HepG2 (cell line): ENCODE measurements around the gene PTPRM. TPM values are rescaled to one million over a fixed set of nuclear protein-coding genes. Genes with fewer than 3 reads are reported as not detected.
A peak's percentile ranks its signal among the peaks of the same experiment; 100 is the strongest.

Experiments used
- CREB1 ChIP-seq, 2 experiments: fragments of 450-650 bp in 1 of 2; IDR thresholded peaks; 2 replicates each; pipeline ENCODE4 v1.6.1; 2016 to 2017; ENCODE audit warnings: control low read depth in 1 of 2, mild to moderate bottlenecking in 1 of 2, missing compliant biosample characterization in 1 of 2, missing genetic modification characterization in 1 of 2
- DPF2 ChIP-seq: sonication (generic); formaldehyde crosslinking; IDR thresholded peaks from 2 replicates; pipeline ENCODE4 v1.4.0; 2020; ENCODE audit warnings: mild to moderate bottlenecking, low read depth, missing genetic modification reagents, borderline replicate concordance
- ELF3 ChIP-seq: IDR thresholded peaks from 2 replicates; pipeline ENCODE4 v1.6.1; 2016; ENCODE audit warnings: missing genetic modification reagents, missing compliant biosample characterization
- ETV5 ChIP-seq: IDR thresholded peaks from 2 replicates; pipeline ENCODE4 v1.6.1; 2018; ENCODE audit warnings: missing biosample characterization, missing genetic modification reagents, inconsistent platforms, borderline replicate concordance
- FOXA1 ChIP-seq, 2 experiments: fragments of 450-650 bp in 1 of 2; sonication (generic) in 1 of 2; formaldehyde crosslinking in 1 of 2; IDR thresholded peaks; 2 replicates each; pipeline versions ENCODE4 v1.4.0 to v1.6.1; 2016 to 2020; ENCODE audit warnings: missing genetic modification reagents in 1 of 2
- HDAC6 ChIP-seq: fragments of 200-600 bp; sonication (generic); IDR thresholded peaks from 2 replicates; pipeline ENCODE4 v1.7.0; 2017; ENCODE audit warnings: mild to moderate bottlenecking, antibody characterized with exemption, low read length, low read depth
- JUND ChIP-seq: sonication (generic); formaldehyde crosslinking; IDR thresholded peaks from 2 replicates; pipeline ENCODE4 v1.8.0; 2022; ENCODE audit warnings: mild to moderate bottlenecking, missing genetic modification reagents
- KDM5B ChIP-seq: sonication (generic); formaldehyde crosslinking; IDR thresholded peaks from 2 replicates; pipeline ENCODE4 v1.4.0; 2020; ENCODE audit warnings: missing genetic modification reagents, mild to moderate bottlenecking, borderline replicate concordance
- MYNN ChIP-seq: sonication (generic); formaldehyde crosslinking; IDR thresholded peaks from 2 replicates; pipeline ENCODE4 v1.4.0; 2020; ENCODE audit warnings: mild to moderate bottlenecking, low read depth, missing genetic modification reagents
- NCOA1 ChIP-seq: sonication (generic); formaldehyde crosslinking; IDR thresholded peaks from 2 replicates; pipeline ENCODE4 v1.9.0; 2021; ENCODE audit warnings: missing genetic modification reagents
- NFE2L1 ChIP-seq: sonication (generic); formaldehyde crosslinking; IDR thresholded peaks from 2 replicates; pipeline ENCODE4 v1.4.0; 2020; ENCODE audit warnings: missing genetic modification reagents, mild to moderate bottlenecking, borderline replicate concordance
- PCBP2 ChIP-seq: fragments of 200-400 bp; formaldehyde crosslinking; optimal IDR thresholded peaks from 2 replicates; pipeline ENCODE3; 2018; ENCODE audit warnings: low read length, low read depth; ENCODE audit not compliant: poor library complexity, severe bottlenecking
- RBM39 ChIP-seq: fragments of 200-400 bp; formaldehyde crosslinking; IDR thresholded peaks from one replicate; pipeline ENCODE4 v1.6.1; 2018; ENCODE audit warnings: antibody characterized with exemption, mild to moderate bottlenecking, low read depth, low read length; ENCODE audit not compliant: poor library complexity, severe bottlenecking
- SCMH1 ChIP-seq: sonication (generic); formaldehyde crosslinking; IDR thresholded peaks from 2 replicates; pipeline ENCODE4 v1.9.0; 2021; ENCODE audit warnings: missing genetic modification reagents, mild to moderate bottlenecking, borderline replicate concordance
- SMC3 ChIP-seq: IDR thresholded peaks from 2 replicates; pipeline ENCODE4 v1.6.1; 2011; ENCODE audit warnings: low read length, improper control_type of control experiment
- TBP ChIP-seq: sonication (generic); formaldehyde crosslinking; IDR thresholded peaks from 2 replicates; pipeline ENCODE4 v1.5.0; 2020; ENCODE audit warnings: missing genetic modification reagents
- ZMYM4 ChIP-seq: sonication (generic); formaldehyde crosslinking; IDR thresholded peaks from 2 replicates; pipeline ENCODE4 v1.8.1; 2023; ENCODE audit warnings: mild to moderate bottlenecking, missing genetic modification reagents
- ZNF350 ChIP-seq: sonication (generic); formaldehyde crosslinking; IDR thresholded peaks from 2 replicates; pipeline ENCODE4 v1.4.0; 2020; ENCODE audit warnings: mild to moderate bottlenecking, low read depth, missing genetic modification reagents, borderline replicate concordance
- ZNF772 ChIP-seq: sonication (generic); formaldehyde crosslinking; IDR thresholded peaks from 2 replicates; pipeline ENCODE4 v1.5.0; 2020; ENCODE audit warnings: mild to moderate bottlenecking, missing genetic modification reagents
- ZSCAN22 ChIP-seq: sonication (generic); formaldehyde crosslinking; IDR thresholded peaks from 2 replicates; pipeline ENCODE4 v1.4.0; 2020; ENCODE audit warnings: mild to moderate bottlenecking, missing genetic modification reagents
- polyA plus RNA-seq, 8 experiments: library from polyadenylated mRNA; depleted of rRNA in 3 of 8; stranded (reverse) in 7 of 8; unstranded in 1 of 8; fragments of >200 nt; fragmentation: Illumina TruSeq in 4 of 8; extraction: Trizol in 4 of 8; gene quantifications; 2 replicates each; pipeline versions ENCODE4 v1.2.1 to v1.2.3, GENCODE V29; 2011 to 2016; ENCODE audit warnings: low read depth in 4 of 8, missing spikeins in 1 of 8, mixed read lengths in 1 of 8; ENCODE audit not compliant: insufficient read depth in 1 of 8
- total RNA-seq, 5 experiments: library from RNA; depleted of rRNA; stranded (reverse); fragments of >200 nt; fragmentation: Illumina TruSeq; extraction: Trizol; gene quantifications; 2 replicates each; pipeline ENCODE4 v1.2.3, GENCODE V29; 2016; ENCODE audit warnings: low read depth in 1 of 5
- TF ChIP-seq, protein P1 (sequence below): sonication (generic); formaldehyde crosslinking; IDR thresholded peaks from 2 replicates; pipeline ENCODE4 v1.5.0; 2020; ENCODE audit warnings: missing genetic modification reagents
- TF ChIP-seq, protein P2 (sequence below): sonication (generic); formaldehyde crosslinking; IDR thresholded peaks from 2 replicates; pipeline ENCODE4 v1.4.0; 2020; ENCODE audit warnings: mild to moderate bottlenecking, missing genetic modification reagents
- TF ChIP-seq, protein P3 (sequence below): sonication (generic); formaldehyde crosslinking; IDR thresholded peaks from 2 replicates; pipeline ENCODE4 v1.5.0; 2020; ENCODE audit warnings: missing genetic modification reagents

PTPRM gene
- total and polyA plus RNA-seq, 2 of the 13 experiments (the other 11 are each of a cell fraction or from before 2014, with no cell fraction given) = 12.6 to 108 TPM

DNA sequence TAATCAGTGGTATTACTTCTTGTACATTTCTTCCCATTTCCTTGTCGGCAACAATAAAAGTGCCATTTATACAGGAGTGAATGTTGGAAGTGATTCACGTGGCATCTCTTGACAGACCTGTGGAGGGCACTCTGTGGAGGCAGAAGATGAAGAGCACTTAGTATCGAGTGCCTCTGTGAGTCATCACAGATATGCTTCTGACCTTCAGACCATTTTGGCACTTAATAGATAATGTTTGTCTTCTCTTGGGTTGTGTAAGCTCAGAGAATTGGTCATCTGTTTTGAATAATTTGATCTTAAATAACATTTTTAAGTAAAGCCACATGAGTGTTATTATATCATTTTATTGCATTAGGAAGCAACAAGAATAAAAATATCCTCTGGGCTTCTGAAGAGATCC is 305.5 kb downstream of the PTPRM start (continued):
- TF ChIP-seq RBM39 = no peak
- peak; percentile 44; the same call in 1 of the 2 replicates for TF ChIP-seq SMC3
- TF ChIP-seq, protein P1, sequence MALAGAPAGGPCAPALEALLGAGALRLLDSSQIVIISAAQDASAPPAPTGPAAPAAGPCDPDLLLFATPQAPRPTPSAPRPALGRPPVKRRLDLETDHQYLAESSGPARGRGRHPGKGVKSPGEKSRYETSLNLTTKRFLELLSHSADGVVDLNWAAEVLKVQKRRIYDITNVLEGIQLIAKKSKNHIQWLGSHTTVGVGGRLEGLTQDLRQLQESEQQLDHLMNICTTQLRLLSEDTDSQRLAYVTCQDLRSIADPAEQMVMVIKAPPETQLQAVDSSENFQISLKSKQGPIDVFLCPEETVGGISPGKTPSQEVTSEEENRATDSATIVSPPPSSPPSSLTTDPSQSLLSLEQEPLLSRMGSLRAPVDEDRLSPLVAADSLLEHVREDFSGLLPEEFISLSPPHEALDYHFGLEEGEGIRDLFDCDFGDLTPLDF = no peak
- TF ChIP-seq ZMYM4 (CRISPR knock-in tag) = no peak
- TF ChIP-seq ELF3 (CRISPR knock-in tag) = 0 out of 2 replicates have a peak, but pooled peaks have one; percentile 34
- peak; percentile 79 for TF ChIP-seq JUND (CRISPR knock-in tag)
- TF ChIP-seq CREB1 (IDR thresholded peaks at IDR 0.05) = peak; percentile 22; the same call in 1 of the 2 replicates
- no peak for TF ChIP-seq CREB1 (CRISPR knock-in tag; IDR thresholded peaks at IDR 0.05)
- no peak for TF ChIP-seq NFE2L1 (CRISPR knock-in tag)
- TF ChIP-seq ZNF772 (CRISPR knock-in tag) = no peak
- TF ChIP-seq HDAC6 = no peak
- TF ChIP-seq ETV5 = no peak; the same call in 1 of the 2 replicates
- TF ChIP-seq, protein P2, sequence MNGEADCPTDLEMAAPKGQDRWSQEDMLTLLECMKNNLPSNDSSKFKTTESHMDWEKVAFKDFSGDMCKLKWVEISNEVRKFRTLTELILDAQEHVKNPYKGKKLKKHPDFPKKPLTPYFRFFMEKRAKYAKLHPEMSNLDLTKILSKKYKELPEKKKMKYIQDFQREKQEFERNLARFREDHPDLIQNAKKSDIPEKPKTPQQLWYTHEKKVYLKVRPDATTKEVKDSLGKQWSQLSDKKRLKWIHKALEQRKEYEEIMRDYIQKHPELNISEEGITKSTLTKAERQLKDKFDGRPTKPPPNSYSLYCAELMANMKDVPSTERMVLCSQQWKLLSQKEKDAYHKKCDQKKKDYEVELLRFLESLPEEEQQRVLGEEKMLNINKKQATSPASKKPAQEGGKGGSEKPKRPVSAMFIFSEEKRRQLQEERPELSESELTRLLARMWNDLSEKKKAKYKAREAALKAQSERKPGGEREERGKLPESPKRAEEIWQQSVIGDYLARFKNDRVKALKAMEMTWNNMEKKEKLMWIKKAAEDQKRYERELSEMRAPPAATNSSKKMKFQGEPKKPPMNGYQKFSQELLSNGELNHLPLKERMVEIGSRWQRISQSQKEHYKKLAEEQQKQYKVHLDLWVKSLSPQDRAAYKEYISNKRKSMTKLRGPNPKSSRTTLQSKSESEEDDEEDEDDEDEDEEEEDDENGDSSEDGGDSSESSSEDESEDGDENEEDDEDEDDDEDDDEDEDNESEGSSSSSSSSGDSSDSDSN (CRISPR knock-in tag) = no peak
- TF ChIP-seq, protein P3, sequence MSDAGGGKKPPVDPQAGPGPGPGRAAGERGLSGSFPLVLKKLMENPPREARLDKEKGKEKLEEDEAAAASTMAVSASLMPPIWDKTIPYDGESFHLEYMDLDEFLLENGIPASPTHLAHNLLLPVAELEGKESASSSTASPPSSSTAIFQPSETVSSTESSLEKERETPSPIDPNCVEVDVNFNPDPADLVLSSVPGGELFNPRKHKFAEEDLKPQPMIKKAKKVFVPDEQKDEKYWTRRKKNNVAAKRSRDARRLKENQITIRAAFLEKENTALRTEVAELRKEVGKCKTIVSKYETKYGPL (CRISPR knock-in tag) = no peak
- TF ChIP-seq SCMH1 = no peak
- TF ChIP-seq NCOA1 (CRISPR knock-in tag) = no peak
- TF ChIP-seq FOXA1 (IDR thresholded peaks at IDR 0.05) = no peak
- TF ChIP-seq FOXA1 (CRISPR knock-in tag; IDR thresholded peaks at IDR 0.05) = no peak
- TF ChIP-seq KDM5B (CRISPR knock-in tag) = no peak
- no peak for TF ChIP-seq DPF2 (CRISPR knock-in tag)
- TF ChIP-seq TBP (CRISPR knock-in tag) = no peak
- no peak for TF ChIP-seq ZNF350 (CRISPR knock-in tag)
- TF ChIP-seq ZSCAN22 (CRISPR knock-in tag) = no peak
- no peak for TF ChIP-seq PCBP2
- TF ChIP-seq MYNN (CRISPR knock-in tag) = no peak
